NCI-H2081 (cell line): ENCODE data around the gene ARFGAP1.

ENCODE experiments used
- DNase-seq, 2 experiments: peaks; one replicate each; lab custom pipeline; 2025; lab: John Stamatoyannopoulos, UW

ARFGAP1 gene

GRCh38 chr20:63241272-63241671 is 31.3 kb upstream of the ARFGAP1 start:
- DNase-seq = no peak

- DNase-seq = no peak
These were observed 29.9 kb upstream of the ARFGAP1 start for GRCh38 chr20:63242736-63243135.

- no peak for DNase-seq
These were observed 28.9 kb upstream of the ARFGAP1 start for GRCh38 chr20:63243604-63244247.

- DNase-seq = no peak
These were observed 28.1 kb upstream of the ARFGAP1 start for GRCh38 chr20:63244468-63244867.

GRCh38 chr20:63246490-63247288 is 25.9 kb upstream of the ARFGAP1 start:
- no peak for DNase-seq

GRCh38 chr20:63247671-63248228 is 24.9 kb upstream of the ARFGAP1 start:
- DNase-seq = no peak

- DNase-seq = no peak
These were observed 23.6 kb upstream of the ARFGAP1 start for GRCh38 chr20:63248835-63249591.

- DNase-seq = no peak
These were observed 22.7 kb upstream of the ARFGAP1 start for GRCh38 chr20:63249891-63250290.

GRCh38 chr20:63251350-63251749 is 21.3 kb upstream of the ARFGAP1 start:
- DNase-seq = peak in 1 of 2 experiments; percentile 14

- DNase-seq = no peak
These were observed 20.3 kb upstream of the ARFGAP1 start for GRCh38 chr20:63252284-63252711.

GRCh38 chr20:63253065-63253437 is 19.6 kb upstream of the ARFGAP1 start:
- DNase-seq = no peak

- DNase-seq = no peak
These were observed 19.0 kb upstream of the ARFGAP1 start for GRCh38 chr20:63253438-63254231.

GRCh38 chr20:63254232-63254605 is 18.4 kb upstream of the ARFGAP1 start, which contains the start of gene NKAIN4:
Gene NKAIN4, minus strand, starts transcription at chr20:63254463. Its CDS starts 13 bp downstream, at chr20:63254450.
- no peak for DNase-seq

- DNase-seq = no peak
These were observed 17.8 kb upstream of the ARFGAP1 start for GRCh38 chr20:63254606-63255384.

- DNase-seq = no peak
These were observed 16.5 kb upstream of the ARFGAP1 start for GRCh38 chr20:63255931-63256704.

GRCh38 chr20:63256954-63257353 is 15.7 kb upstream of the ARFGAP1 start:
- no peak for DNase-seq

- no peak for DNase-seq
These were observed 15.0 kb upstream of the ARFGAP1 start for GRCh38 chr20:63257629-63258028.

GRCh38 chr20:63258781-63259180 is 13.8 kb upstream of the ARFGAP1 start:
- DNase-seq = no peak

- no peak for DNase-seq
These were observed 12.7 kb upstream of the ARFGAP1 start for GRCh38 chr20:63259734-63260460.
